C4-2B (cell line): Measurements from ENCODE around the gene ATXN1.

Source experiments
- ZFX ChIP-seq: fragments of 450-650 bp; IDR thresholded peaks from 2 replicates; pipeline ENCODE4 v1.6.1; 2017
- TF ChIP-seq, protein P1 (sequence below): fragments of 450-650 bp; conservative IDR thresholded peaks from 2 replicates; pipeline ENCODE4 v1.5.1; 2017; ENCODE audit warnings: mild to moderate bottlenecking

DNA sequence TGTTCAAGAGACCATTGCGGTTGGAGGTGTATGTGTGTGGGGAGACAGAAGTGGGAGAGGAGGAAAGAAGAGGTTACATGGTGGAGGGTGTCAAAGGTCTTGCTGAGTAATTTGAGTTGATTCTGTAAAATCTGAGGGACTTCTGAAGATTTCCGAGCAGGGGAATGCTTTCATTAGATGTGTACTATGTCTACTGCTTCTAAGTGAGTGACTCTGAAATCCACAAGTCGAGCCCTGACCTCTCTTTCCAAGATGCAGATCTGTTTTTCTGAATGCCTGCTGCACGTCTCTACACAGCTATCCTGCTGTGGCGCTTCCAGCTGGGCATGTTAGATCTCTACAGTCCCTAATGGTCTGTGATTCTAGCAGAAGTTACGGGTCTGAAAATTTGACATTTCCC, 209.8 kb downstream of the ATXN1 start:
- TF ChIP-seq, protein P1, sequence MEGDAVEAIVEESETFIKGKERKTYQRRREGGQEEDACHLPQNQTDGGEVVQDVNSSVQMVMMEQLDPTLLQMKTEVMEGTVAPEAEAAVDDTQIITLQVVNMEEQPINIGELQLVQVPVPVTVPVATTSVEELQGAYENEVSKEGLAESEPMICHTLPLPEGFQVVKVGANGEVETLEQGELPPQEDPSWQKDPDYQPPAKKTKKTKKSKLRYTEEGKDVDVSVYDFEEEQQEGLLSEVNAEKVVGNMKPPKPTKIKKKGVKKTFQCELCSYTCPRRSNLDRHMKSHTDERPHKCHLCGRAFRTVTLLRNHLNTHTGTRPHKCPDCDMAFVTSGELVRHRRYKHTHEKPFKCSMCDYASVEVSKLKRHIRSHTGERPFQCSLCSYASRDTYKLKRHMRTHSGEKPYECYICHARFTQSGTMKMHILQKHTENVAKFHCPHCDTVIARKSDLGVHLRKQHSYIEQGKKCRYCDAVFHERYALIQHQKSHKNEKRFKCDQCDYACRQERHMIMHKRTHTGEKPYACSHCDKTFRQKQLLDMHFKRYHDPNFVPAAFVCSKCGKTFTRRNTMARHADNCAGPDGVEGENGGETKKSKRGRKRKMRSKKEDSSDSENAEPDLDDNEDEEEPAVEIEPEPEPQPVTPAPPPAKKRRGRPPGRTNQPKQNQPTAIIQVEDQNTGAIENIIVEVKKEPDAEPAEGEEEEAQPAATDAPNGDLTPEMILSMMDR: no peak
- TF ChIP-seq ZFX: no peak
